OCI-LY7 (cell line): Measurements from ENCODE around the gene ARL15.

Source experiments
- CTCF ChIP-seq: fragments of 200-600 bp; sonication (generic); conservative IDR thresholded peaks from 2 replicates; pipeline ENCODE4 v1.5.1; 2014; ENCODE audit warnings: mild to moderate bottlenecking, antibody characterized with exemption, low read length, moderate library complexity, mixed read lengths
- EZH2phosphoT487 ChIP-seq: fragments of 200-600 bp; sonication (generic); IDR thresholded peaks from 2 replicates; pipeline ENCODE4 v1.6.1; 2018; ENCODE audit warnings: low read depth, borderline replicate concordance, mild to moderate bottlenecking, mixed run types, antibody characterized with exemption, low read length, moderate library complexity, mixed read lengths

GRCh38 chr5:54140247-54140840 is 170.0 kb downstream of the ARL15 start:
- no peak for TF ChIP-seq CTCF
- TF ChIP-seq EZH2phosphoT487: no peak
